HTR-8/SVneo (cell line): ENCODE results near the gene AIFM3.

Experiments used
- DNase-seq: peaks from one replicate; pipeline ENCODE4 v3.0.0; 2011; ENCODE audit warnings: low spot score, mixed read lengths; ENCODE audit not compliant: insufficient read length
- FAIRE-seq: peaks from 2 replicates; lab custom pipeline; 2011; peaks lifted over from hg19 to GRCh38; lab: Jason Lieb, UNC

Gene AIFM3

DNA sequence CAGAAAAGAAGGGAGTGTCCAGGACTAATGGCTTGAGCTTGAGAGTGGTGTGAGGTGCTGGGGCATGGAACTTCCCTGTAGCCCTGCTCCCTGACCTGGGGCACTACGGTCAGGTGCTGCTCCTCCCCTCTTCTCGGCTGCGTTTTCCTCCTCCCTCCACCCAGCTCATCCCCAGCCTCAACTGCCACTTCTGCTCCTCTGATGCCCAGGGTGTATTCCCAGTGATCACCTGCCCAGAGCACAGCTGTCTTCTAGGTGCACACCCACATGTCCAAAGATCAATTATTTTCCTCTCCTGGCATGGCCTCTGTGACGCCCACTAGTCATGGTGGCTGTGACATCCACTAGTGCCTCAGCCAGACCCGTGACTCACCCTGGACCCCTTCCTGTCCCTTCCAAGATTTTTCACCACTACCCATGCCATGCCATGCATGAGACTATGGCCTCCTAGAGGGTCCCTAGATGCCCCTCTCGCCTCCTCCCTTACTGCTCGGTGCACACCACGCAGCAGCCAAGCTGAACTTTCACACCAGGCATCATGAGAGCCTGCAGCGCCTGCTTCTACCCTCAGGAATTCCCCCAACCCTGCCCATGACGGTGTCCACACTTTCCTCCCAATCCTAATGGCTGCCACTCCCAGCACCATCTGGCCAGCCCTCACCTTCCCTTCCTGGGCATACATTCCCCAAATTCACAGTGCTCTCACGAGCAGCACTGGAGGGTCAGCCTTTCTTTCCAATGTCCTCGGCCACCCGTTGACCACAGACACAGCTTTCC is 49.8 kb downstream of the AIFM3 start:
- DNase-seq = no peak
- FAIRE-seq = no peak

DNA sequence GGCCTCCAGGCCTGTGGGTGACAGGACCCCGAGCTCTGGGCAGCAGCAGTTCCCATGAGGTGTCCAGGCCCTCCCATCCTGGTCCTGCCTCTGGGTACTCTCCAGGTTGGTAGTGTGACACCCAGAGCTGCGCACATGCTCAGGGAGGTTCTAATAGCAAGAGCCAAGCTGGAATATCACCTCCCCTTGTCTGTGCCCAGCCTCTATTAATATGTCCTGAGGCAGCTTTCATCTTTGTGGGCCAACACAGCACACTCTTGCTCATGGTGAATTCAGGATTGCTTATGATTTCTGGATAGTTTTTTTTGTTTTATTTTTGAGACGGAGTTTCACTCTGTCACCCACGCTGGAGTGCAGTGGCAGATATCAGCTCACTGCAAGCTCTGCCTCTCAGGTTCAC is 51.3 kb downstream of the AIFM3 start:
- no peak for FAIRE-seq
- no peak for DNase-seq

DNA sequence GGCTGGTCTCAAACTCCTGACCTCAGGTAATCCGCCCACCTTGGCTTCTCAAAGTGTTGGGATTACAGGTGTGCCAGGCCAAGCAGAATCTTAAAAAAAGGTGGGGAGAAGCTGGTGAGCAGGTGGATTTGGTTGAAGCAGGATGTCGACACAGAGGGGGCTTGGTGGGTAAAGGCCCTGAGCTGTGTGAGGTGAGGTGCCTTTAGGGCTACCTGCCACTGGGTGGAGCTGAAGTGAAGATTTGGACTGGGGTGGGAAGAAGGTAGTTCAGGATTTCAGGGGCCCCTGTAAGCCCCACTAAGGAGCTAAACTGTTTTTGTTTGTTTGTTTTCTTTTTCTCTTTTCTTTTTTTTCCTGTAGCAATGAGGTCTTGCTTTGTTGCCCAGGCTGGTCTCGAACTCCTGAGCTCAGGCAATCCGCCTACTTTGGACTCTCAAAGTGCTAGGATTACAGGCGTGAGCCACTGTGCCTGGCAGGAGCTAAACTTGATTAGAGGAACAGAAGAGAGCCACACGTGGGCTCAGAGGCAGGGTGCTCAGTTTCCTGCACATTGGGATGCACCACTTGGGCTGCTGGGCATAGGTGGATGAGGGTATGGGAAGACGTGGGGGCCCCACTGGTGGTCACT is 53.9 kb downstream of the AIFM3 start:
- DNase-seq (no peak), FAIRE-seq (no peak)

DNA sequence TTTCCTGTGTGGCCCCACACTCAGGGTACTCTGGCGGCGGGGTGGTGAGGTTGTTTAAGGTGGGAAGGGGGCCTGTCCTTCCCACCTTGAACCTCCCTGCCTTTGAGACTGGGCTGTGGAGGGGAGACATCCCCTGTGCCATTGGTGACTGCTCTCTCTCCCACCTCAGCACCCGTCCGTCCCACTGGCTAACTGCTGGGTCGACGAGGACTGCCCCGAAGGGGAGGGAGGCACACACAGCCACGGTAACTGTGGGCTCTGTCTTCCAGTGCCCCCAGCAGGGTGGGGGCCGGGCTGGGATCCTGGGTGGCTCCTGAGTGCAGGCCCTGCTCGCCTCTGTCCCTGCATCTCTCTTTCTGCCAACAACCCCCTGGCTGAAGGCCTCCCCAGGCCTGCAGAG is 55.5 kb downstream of the AIFM3 start:
- DNase-seq = no peak

DNA sequence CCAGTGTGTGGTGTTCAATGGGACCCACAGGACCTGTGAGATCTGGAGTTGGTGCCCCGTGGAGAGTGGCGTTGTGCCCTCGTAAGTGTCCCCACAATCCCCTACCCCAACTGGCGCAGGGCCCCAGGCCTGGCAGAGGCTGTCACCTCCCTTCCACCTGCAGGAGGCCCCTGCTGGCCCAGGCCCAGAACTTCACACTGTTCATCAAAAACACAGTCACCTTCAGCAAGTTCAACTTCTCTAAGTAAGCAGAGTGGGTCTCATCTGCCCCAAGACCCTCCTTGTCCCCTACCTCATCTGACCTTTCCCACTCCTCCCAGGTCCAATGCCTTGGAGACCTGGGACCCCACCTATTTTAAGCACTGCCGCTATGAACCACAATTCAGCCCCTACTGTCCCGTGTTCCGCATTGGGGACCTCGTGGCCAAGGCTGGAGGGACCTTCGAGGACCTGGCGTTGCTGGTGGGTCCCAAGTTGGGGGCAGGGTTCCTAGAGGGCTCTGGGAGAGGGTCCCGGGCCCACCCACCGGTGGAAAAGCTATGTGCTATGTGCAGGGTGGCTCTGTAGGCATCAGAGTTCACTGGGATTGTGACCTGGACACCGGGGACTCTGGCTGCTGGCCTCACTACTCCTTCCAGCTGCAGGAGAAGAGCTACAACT is 56.0 kb downstream of the AIFM3 start:
- FAIRE-seq (no peak), DNase-seq (no peak)

More for the DNA sequence above, 55.5 kb downstream of the AIFM3 start:
- no peak for FAIRE-seq

DNA sequence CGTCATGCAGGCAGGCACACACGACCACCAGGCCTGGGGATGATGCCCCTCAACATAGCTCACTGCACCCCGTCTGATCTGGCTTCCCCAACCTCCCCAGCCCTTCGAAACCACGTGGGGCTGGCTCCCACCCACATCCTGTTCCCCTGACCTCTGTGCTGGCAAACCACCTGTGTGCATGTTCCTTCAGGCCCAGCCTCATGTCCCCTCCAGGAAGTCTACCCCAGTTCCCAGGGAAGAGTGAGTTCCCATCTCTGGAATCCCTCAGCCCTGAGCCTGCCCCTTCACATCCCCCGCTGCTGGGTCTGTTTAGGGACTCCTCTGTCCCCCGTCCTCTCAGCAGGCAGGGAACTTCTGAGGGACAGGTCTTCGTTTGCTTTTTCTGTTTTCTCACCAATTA is 58.2 kb downstream of the AIFM3 start:
- DNase-seq (no peak), FAIRE-seq (no peak)

DNA sequence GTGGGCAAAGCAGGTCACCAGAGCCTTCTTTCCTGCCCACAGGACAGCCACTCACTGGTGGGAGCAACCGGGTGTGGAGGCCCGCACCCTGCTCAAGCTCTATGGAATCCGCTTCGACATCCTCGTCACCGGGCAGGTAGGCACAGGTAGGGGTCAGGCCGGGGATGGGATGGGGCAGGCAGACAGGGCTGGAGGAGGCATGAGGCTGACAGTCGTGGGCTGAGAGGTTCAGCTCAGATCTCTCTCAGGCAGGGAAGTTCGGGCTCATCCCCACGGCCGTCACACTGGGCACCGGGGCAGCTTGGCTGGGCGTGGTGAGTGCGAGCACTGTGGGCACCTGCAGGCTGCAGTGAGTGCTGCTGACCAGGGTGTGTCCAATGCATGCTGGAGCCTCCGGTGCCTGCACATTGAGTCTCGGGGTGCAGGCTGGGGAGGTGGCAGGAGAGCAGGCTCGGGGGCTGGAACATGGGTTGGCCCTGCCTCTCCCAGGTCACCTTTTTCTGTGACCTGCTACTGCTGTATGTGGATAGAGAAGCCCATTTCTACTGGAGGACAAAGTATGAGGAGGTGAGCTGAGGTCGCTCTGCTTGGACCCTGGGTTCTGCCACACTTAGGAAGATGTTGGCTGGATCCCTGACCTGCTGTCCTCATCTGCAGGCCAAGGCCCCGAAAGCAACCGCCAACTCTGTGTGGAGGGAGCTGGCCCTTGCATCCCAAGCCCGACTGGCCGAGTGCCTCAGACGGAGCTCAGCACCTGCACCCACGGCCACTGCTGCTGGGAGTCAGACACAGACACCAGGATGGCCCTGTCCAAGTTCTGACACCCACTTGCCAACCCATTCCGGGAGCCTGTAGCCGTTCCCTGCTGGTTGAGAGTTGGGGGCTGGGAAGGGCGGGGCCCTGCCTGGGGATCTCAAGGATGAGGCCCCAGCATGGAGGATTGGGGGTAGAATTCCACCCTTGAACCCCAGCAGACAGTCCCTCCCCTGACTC is 59.0 kb downstream of the AIFM3 start:
- FAIRE-seq = no peak
- no peak for DNase-seq

DNA sequence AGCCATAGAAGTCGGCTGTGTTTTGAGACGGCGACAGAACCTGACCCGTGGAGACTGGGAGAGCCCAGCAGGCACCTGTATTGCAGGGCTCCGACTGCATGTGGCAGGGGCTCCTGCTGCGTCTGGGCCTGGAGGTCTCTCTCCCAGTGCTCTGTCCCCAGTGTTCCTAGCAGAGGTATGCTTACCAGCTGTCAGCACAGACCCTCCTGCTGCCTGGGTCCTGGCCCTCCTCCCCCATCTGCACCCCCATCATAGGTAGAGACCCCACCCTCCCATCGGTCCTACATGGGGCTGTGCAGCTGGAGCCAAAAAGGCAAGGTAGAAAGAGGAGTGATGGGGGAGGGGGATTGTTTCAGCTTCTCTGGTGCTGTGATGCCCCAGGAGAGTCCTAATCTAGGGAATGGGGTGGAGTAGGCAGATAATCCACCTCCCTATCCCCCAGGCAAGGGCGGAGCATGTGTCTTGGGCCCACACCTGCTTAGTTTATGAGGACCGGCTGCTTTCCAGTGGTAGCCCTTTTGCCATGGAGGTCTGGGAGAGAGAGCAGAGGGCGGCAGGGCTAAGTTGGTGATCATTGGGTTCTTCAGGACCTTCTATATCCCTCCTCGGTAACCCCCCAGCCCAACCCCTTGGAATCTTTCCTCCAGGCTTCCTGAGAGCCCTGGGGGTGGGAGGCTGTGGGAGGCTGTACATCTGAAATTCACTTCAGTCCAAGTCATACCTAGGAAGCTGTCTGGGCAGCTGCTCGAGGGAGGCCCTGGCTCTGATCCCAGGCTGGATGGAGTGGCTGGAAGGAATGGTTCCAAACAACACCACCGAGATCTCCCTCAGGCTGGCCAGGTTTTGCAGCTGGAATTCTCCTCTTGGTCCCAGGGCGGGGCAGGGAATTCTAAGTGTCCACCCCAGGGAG is 60.0 kb downstream of the AIFM3 start:
- no peak for FAIRE-seq
- no peak for DNase-seq

DNA sequence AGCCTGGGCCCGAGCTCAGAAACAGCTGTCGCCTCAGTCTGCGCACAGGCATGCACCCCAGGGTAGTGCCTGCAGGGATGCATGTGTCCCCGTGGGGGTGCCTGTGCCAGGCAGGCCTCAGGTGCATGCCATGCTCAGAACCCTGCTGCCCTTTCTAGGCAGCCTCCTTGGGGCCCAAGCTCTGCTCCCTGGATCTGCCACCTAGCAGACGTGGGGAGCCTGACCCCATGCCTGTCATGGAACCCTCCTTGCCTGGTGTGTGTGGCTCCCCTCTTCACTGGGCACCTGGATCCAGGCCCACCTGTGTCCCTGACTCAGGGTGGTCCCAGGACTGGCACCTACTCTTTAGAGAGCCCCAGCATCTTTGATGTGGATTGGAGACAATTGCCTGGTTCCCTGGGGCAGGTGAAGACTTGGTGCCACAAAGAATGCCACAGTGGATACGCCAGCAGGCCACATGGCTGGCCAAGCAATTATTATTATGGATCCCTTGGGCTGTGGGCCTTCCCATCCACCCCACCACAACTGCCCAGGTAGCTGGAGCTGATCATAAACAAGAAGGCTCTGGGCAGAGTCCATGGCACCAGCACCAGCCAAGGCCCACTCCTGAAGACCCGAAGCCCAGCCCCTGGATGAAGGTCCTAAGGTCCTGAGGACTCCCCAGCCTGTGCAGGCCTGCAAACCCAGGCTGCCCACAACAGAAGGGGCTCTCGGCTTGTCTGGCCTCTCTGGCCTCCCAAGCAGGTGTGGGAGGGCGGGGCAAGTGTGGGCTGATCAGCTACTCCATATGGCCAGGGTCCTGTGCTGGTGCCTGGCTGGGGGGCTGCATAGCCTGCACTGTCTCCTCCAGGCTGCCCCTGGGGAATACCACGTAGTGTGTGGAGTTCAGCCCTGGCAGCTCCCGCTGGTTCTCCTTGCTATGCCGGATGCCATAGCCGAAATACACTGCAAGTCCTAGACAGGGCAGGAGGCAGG is 61.5 kb downstream of the AIFM3 start:
- FAIRE-seq (no peak), DNase-seq (no peak)

DNA sequence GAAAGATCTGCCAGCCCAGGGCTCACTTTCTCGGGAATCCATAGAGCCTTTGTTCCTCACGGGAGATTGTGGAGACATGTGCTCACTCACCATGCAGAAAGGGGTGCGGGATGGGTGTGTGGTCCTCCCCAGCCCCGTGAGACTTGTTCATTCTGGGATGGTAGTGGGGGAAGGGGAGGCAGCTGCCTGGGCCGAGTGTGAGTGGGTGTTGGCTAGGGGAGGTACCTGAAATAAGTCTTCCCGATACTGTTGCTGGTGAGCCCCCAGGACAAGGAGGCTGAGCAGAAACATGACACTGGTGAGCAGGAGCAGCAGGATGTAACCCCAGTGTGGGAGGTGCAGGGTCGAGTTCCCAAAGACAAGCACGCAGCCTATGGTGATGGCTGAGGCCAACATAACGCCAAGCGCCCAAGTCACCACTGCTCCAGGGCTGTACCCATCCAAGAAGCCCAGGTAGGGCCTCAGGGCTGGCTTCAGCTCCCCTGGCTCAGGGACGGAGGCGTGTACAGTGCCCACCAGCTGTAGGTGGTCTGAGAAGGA is 62.5 kb downstream of the AIFM3 start:
- FAIRE-seq (no peak), DNase-seq (no peak)

DNA sequence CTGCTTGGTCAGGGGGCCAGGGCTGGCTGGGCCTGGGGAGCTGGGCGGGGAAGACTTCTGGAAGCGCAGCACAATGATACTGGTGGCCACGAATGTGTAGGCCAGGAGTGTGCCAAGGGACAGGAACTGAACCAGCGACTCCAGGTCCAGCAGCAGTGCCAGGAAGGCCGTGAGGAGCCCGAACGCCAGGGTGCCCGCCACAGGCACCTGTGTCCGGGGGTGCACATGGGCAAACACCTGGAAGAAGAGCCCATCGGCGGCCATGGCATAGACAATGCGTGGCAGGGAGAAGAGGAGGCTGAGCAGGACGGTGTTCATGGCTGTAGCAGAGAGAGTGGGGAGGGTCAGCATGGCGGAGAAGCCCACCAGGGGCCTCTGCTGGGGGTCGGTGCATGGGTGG is 63.0 kb downstream of the AIFM3 start:
- no peak for DNase-seq
- no peak for FAIRE-seq
